ENCODE data around the gene PDCD1LG2. TPM values are rescaled to one million over a fixed set of nuclear protein-coding genes. Genes with fewer than 3 reads are reported as not detected.
A peak's percentile ranks its signal among the peaks of the same experiment; 100 is the strongest.

The PDCD1LG2 gene
- polyA plus RNA-seq, 1 of the 3 experiments (the other 2 are of a cell fraction), result 11.1 TPM

GRCh38 chr9:5553211-5553610, 42.9 kb downstream of the PDCD1LG2 start:
- no peak for DNase-seq
- ChIA-PET POLR2A (no interaction called here), CTCF (no interaction called here)
- Histone ChIP-seq H3K9me2 (no peaks in the 10 kb centered on the region), H3K4me3 (ENCODE audit: low read depth in 2 of 2, low read length in 1 of 2) (no peak overlapping the region), H3K27me3 (ENCODE audit: insufficient read depth) (no peaks in the 10 kb centered on the region), H3K4me2 (peak overlapping the region; percentile 45), H2AFZ (ENCODE audit: low read depth) (no peak overlapping the region), H3K9me3 (no peaks in the 10 kb centered on the region), H3K36me3 (replicated peaks in 1 of 2; ENCODE audit: control insufficient read depth in 1 of 2, insufficient read depth in 2 of 2, low read length in 1 of 2) (peaks cover 0 to 10% of the 10 kb centered on the region in 2 experiments), H3K27ac (ENCODE audit: low read depth in 2 of 2, low read length in 1 of 2) (peak overlapping the region in 1 of 2 experiments; percentile 97; a peak in 2 of 4 replicates), H3K9ac (peak overlapping the region; percentile 63; the same call in 1 of the 2 replicates), H3K79me2 (ENCODE audit: insufficient read depth) (no peaks in the 10 kb centered on the region), H4K20me1 (ENCODE audit: insufficient read depth) (no peaks in the 10 kb centered on the region), H3K4me1 (ENCODE audit: control insufficient read depth in 1 of 2, insufficient read depth in 2 of 2, low read depth in 1 of 2, low read length in 1 of 2) (peaks cover 0 to 49% of the 10 kb centered on the region in 2 experiments; a peak in 2 of 4 replicates), H3F3A (replicated peaks; ENCODE audit: insufficient read depth) (peaks cover 32% of the 10 kb centered on the region)
- TF ChIP-seq FOXJ3 (CRISPR knock-in tag; IDR thresholded peaks at IDR 0.05), result no peak
- TF ChIP-seq RCOR1 (IDR thresholded peaks at IDR 0.05; ENCODE audit: low read length), result no peak
- TF ChIP-seq SMC3 (IDR thresholded peaks at IDR 0.05; ENCODE audit: low read depth, low read length), result no peak
- no peak for TF ChIP-seq RFX5 (IDR thresholded peaks at IDR 0.05; ENCODE audit: low read length)
- TF ChIP-seq EP300 (IDR thresholded peaks at IDR 0.05; ENCODE audit: borderline replicate concordance in 1 of 2, low read depth in 1 of 2, low read length in 1 of 2), result no peak
- TF ChIP-seq, protein P1, sequence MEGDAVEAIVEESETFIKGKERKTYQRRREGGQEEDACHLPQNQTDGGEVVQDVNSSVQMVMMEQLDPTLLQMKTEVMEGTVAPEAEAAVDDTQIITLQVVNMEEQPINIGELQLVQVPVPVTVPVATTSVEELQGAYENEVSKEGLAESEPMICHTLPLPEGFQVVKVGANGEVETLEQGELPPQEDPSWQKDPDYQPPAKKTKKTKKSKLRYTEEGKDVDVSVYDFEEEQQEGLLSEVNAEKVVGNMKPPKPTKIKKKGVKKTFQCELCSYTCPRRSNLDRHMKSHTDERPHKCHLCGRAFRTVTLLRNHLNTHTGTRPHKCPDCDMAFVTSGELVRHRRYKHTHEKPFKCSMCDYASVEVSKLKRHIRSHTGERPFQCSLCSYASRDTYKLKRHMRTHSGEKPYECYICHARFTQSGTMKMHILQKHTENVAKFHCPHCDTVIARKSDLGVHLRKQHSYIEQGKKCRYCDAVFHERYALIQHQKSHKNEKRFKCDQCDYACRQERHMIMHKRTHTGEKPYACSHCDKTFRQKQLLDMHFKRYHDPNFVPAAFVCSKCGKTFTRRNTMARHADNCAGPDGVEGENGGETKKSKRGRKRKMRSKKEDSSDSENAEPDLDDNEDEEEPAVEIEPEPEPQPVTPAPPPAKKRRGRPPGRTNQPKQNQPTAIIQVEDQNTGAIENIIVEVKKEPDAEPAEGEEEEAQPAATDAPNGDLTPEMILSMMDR (IDR thresholded peaks at IDR 0.05), result no peak
- TF ChIP-seq FOSL2 (IDR thresholded peaks at IDR 0.05; ENCODE audit: borderline replicate concordance, low read depth), result no peak
- no peak for TF ChIP-seq TCF12 (IDR thresholded peaks at IDR 0.05)
- no peak for TF ChIP-seq IRF3 (IDR thresholded peaks at IDR 0.05; ENCODE audit: low read depth, low read length)
- TF ChIP-seq, protein P2, sequence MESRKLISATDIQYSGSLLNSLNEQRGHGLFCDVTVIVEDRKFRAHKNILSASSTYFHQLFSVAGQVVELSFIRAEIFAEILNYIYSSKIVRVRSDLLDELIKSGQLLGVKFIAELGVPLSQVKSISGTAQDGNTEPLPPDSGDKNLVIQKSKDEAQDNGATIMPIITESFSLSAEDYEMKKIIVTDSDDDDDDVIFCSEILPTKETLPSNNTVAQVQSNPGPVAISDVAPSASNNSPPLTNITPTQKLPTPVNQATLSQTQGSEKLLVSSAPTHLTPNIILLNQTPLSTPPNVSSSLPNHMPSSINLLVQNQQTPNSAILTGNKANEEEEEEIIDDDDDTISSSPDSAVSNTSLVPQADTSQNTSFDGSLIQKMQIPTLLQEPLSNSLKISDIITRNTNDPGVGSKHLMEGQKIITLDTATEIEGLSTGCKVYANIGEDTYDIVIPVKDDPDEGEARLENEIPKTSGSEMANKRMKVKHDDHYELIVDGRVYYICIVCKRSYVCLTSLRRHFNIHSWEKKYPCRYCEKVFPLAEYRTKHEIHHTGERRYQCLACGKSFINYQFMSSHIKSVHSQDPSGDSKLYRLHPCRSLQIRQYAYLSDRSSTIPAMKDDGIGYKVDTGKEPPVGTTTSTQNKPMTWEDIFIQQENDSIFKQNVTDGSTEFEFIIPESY (IDR thresholded peaks at IDR 0.05; ENCODE audit: borderline replicate concordance, low read depth), result no peak
- 75% methylated on average over 4 of the region's 4 CpGs for WGBS (ENCODE audit: low lambda C conversion rate)

- peaks cover 0 to 48% of the 10 kb centered on the region in 2 experiments; a peak in 2 of 4 replicates for H3K4me1 ChIP-seq (ENCODE audit: control insufficient read depth in 1 of 2, insufficient read depth in 2 of 2, low read depth in 1 of 2, low read length in 1 of 2)
- H3K4me2 ChIP-seq, result peak overlapping the region; percentile 45; the same call in 1 of the 2 replicates
- 82% methylated on average over 4 of the region's 4 CpGs for WGBS (ENCODE audit: low lambda C conversion rate)
Measured at GRCh38 chr9:5554254-5554653, 43.9 kb downstream of the PDCD1LG2 start.

More at GRCh38 chr9:5554254-5554653, 43.9 kb downstream of the PDCD1LG2 start:
- peak overlapping the region; percentile 30; the same call in 1 of the 2 replicates for H3K9ac ChIP-seq
- no peaks in the 10 kb centered on the region for H3K79me2 ChIP-seq (ENCODE audit: insufficient read depth)
- TF ChIP-seq MAX (IDR thresholded peaks at IDR 0.05; ENCODE audit: low read depth), result no peak
- TF ChIP-seq NRF1 (IDR thresholded peaks at IDR 0.05; ENCODE audit: low read depth, low read length), result no peak
- no peak for TF ChIP-seq SIN3A (IDR thresholded peaks at IDR 0.05; ENCODE audit: borderline replicate concordance, low read depth, low read length)
- no peak for TF ChIP-seq RXRA (IDR thresholded peaks at IDR 0.05; ENCODE audit: borderline replicate concordance, low read depth)
- no peak for TF ChIP-seq GABPA (IDR thresholded peaks at IDR 0.05; ENCODE audit: low read depth)
- no peak for TF ChIP-seq GATA2 (CRISPR knock-in tag; IDR thresholded peaks at IDR 0.05)
- TF ChIP-seq NFIC (IDR thresholded peaks at IDR 0.05; ENCODE audit: borderline replicate concordance), result no peak
- TF ChIP-seq USF1 (IDR thresholded peaks at IDR 0.05; ENCODE audit: borderline replicate concordance, low read depth), result no peak
- TF ChIP-seq RCOR1 (IDR thresholded peaks at IDR 0.05; ENCODE audit: low read length), result no peak
- TF ChIP-seq FOXJ3 (CRISPR knock-in tag; IDR thresholded peaks at IDR 0.05), result no peak
- TF ChIP-seq POLR2AphosphoS5 (IDR thresholded peaks at IDR 0.05; ENCODE audit: low read depth, low read length), result no peak
- TF ChIP-seq TCF12 (IDR thresholded peaks at IDR 0.05), result no peak
- TF ChIP-seq EZH2phosphoT487 (IDR thresholded peaks at IDR 0.05; ENCODE audit: borderline replicate concordance, low read depth), result no peak
- no peak for TF ChIP-seq MXI1 (IDR thresholded peaks at IDR 0.05; ENCODE audit: low read depth, low read length)
- TF ChIP-seq MEF2A (IDR thresholded peaks at IDR 0.05; ENCODE audit: borderline replicate concordance, low read depth), result no peak
- peak overlapping the region in 1 of 2 experiments; percentile 97; a peak in 2 of 4 replicates for H3K27ac ChIP-seq (ENCODE audit: low read depth in 2 of 2, low read length in 1 of 2)
- H3F3A ChIP-seq (replicated peaks; ENCODE audit: insufficient read depth), result peaks cover 29% of the 10 kb centered on the region
- CTCF ChIA-PET, result no interaction called here
- H3K36me3 ChIP-seq (replicated peaks in 1 of 2; ENCODE audit: control insufficient read depth in 1 of 2, insufficient read depth in 2 of 2, low read length in 1 of 2), result peaks cover under 1 to 11% of the 10 kb centered on the region in 2 experiments
- no peak overlapping the region for H2AFZ ChIP-seq (ENCODE audit: low read depth)
- no peaks in the 10 kb centered on the region for H3K9me3 ChIP-seq
- no peak overlapping the region for H3K4me3 ChIP-seq (ENCODE audit: low read depth in 2 of 2, low read length in 1 of 2)
- H3K9me2 ChIP-seq, result no peaks in the 10 kb centered on the region
- POLR2A ChIA-PET, result no interaction called here
- no peaks in the 10 kb centered on the region for H3K27me3 ChIP-seq (ENCODE audit: insufficient read depth)
- DNase-seq, result no peak
- no peaks in the 10 kb centered on the region for H4K20me1 ChIP-seq (ENCODE audit: insufficient read depth)

All from SK-N-SH (cell line).